ENCODE measurements around the gene SFTA2.

DNA sequence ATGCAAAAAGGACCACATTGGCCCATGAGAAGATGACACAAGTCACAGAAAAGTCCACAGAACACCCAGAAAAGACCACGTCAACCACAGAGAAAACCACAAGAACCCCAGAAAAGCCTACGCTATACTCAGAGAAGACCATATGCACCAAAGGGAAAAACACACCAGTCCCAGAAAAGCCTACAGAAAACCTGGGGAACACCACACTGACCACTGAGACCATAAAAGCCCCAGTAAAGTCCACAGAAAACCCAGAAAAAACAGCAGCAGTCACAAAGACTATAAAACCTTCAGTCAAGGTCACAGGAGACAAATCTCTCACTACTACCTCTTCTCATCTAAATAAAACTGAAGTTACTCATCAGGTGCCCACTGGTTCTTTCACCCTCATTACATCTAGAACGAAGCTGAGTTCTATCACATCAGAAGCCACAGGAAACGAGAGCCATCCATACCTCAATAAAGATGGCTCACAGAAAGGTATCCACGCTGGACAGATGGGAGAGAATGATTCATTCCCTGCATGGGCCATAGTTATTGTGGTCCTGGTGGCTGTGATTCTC lies 20.0 kb upstream of the SFTA2 start:
- TF ChIP-seq ZNF501 (tag by site-specific recombination; IDR thresholded peaks at IDR 0.05) (no peak), ZNF701 (tag by site-specific recombination; IDR thresholded peaks at IDR 0.05) (no peak), ZNF274 (IDR thresholded peaks at IDR 0.05; ENCODE audit: low read length) (no peak), ZNF274 (tag by site-specific recombination; IDR thresholded peaks at IDR 0.05; ENCODE audit: borderline replicate concordance) (no peak), PATZ1 (tag by site-specific recombination; IDR thresholded peaks at IDR 0.05) (no peak), WT1 (tag by site-specific recombination; IDR thresholded peaks at IDR 0.05) (no peak), TCF7L2 (IDR thresholded peaks at IDR 0.05; ENCODE audit: borderline replicate concordance, low read depth, low read length) (no peak), ZFP69B (tag by site-specific recombination; IDR thresholded peaks at IDR 0.05) (no peak)
- TF ChIP-seq, protein P1, sequence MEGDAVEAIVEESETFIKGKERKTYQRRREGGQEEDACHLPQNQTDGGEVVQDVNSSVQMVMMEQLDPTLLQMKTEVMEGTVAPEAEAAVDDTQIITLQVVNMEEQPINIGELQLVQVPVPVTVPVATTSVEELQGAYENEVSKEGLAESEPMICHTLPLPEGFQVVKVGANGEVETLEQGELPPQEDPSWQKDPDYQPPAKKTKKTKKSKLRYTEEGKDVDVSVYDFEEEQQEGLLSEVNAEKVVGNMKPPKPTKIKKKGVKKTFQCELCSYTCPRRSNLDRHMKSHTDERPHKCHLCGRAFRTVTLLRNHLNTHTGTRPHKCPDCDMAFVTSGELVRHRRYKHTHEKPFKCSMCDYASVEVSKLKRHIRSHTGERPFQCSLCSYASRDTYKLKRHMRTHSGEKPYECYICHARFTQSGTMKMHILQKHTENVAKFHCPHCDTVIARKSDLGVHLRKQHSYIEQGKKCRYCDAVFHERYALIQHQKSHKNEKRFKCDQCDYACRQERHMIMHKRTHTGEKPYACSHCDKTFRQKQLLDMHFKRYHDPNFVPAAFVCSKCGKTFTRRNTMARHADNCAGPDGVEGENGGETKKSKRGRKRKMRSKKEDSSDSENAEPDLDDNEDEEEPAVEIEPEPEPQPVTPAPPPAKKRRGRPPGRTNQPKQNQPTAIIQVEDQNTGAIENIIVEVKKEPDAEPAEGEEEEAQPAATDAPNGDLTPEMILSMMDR (tag by site-specific recombination; IDR thresholded peaks at IDR 0.05), result no peak

Measured in HEK293 (cell line).